ENCODE data around the gene SELENOF. TPM values are rescaled to one million over a fixed set of nuclear protein-coding genes. Genes with fewer than 3 reads are reported as not detected.

The SELENOF gene
- total RNA-seq, 4 donors from 2014 or later = 71.0 to 123 (median 102) TPM

- no peaks in the 10 kb centered on the region for H3K36me3 ChIP-seq
- WGBS, 2 donors (ENCODE audit: low coverage in 1 of 2) = 92 to 100% methylated on average over 1 to 2 of the region's 8 CpGs
- H3K4me3 ChIP-seq = no peak overlapping the region
- no peaks in the 10 kb centered on the region for H3K27me3 ChIP-seq
- H3K4me1 ChIP-seq = no peaks in the 10 kb centered on the region
- ATAC-seq = no peak
- H3K9me3 ChIP-seq = peaks cover 0 to 8% (median 0%) of the 10 kb centered on the region in 3 donors
- H3K27ac ChIP-seq = no peak overlapping the region
- no peak for TF ChIP-seq POLR2A (IDR thresholded peaks at IDR 0.05)
- TF ChIP-seq CTCF (IDR thresholded peaks at IDR 0.05) = no peak
- no peak for TF ChIP-seq EP300 (IDR thresholded peaks at IDR 0.05)
- TF ChIP-seq POLR2AphosphoS5 (IDR thresholded peaks at IDR 0.05) = no peak
Observed at GRCh38 chr1:86924324-86924960, 10.5 kb upstream of the SELENOF start.

GRCh38 chr1:86922445-86922844 lies 8.5 kb upstream of the SELENOF start:
- Histone ChIP-seq H3K9me3 (peaks cover 0 to 8% (median 0%) of the 10 kb centered on the region in 3 donors), H3K36me3 (no peaks in the 10 kb centered on the region), H3K27ac (no peak overlapping the region), H3K27me3 (no peaks in the 10 kb centered on the region), H3K4me3 (no peak overlapping the region), H3K4me1 (peaks cover 0 to 3% (median 0%) of the 10 kb centered on the region in 3 donors)
- TF ChIP-seq EP300 (IDR thresholded peaks at IDR 0.05) = no peak
- TF ChIP-seq POLR2AphosphoS5 (IDR thresholded peaks at IDR 0.05) = no peak
- no peak for TF ChIP-seq CTCF (IDR thresholded peaks at IDR 0.05)
- TF ChIP-seq POLR2A (IDR thresholded peaks at IDR 0.05) = no peak
- WGBS, 2 donors (ENCODE audit: low coverage in 1 of 2) = 95 to 100% methylated on average over 1 of the region's 1 CpG
- ATAC-seq = no peak

GRCh38 chr1:86916752-86917151 lies 2.8 kb upstream of the SELENOF start:
- H3K36me3 ChIP-seq = no peaks in the 10 kb centered on the region
- H3K4me3 ChIP-seq = no peak overlapping the region
- H3K4me1 ChIP-seq = peaks cover 6 to 36% (median 12%) of the 10 kb centered on the region in 3 donors
- ATAC-seq = no peak
- 75 to 88% methylated on average over 1 of the region's 1 CpG for WGBS, 2 donors (ENCODE audit: low coverage in 1 of 2)
- H3K27ac ChIP-seq = no peak overlapping the region
- TF ChIP-seq POLR2A (IDR thresholded peaks at IDR 0.05) = no peak
- TF ChIP-seq EP300 (IDR thresholded peaks at IDR 0.05) = no peak
- no peak for TF ChIP-seq POLR2AphosphoS5 (IDR thresholded peaks at IDR 0.05)
- TF ChIP-seq CTCF (IDR thresholded peaks at IDR 0.05) = no peak
- H3K27me3 ChIP-seq = no peaks in the 10 kb centered on the region
- H3K9me3 ChIP-seq = no peaks in the 10 kb centered on the region

- no peaks in the 10 kb centered on the region for H3K27me3 ChIP-seq
- H3K4me3 ChIP-seq = peak overlapping the region; percentile 82 to 94
- no peaks in the 10 kb centered on the region for H3K9me3 ChIP-seq
- H3K27ac ChIP-seq = peak overlapping the region; percentile 78 to 97 (median 92)
- WGBS, 2 donors (ENCODE audit: low coverage in 1 of 2) = 2% methylated on average over 13 to 14 of the region's 14 CpGs
- no peak for TF ChIP-seq EP300 (IDR thresholded peaks at IDR 0.05)
- TF ChIP-seq POLR2AphosphoS5 (IDR thresholded peaks at IDR 0.05) = no peak
- no peak for TF ChIP-seq CTCF (IDR thresholded peaks at IDR 0.05)
- TF ChIP-seq POLR2A (IDR thresholded peaks at IDR 0.05) = no peak
- H3K4me1 ChIP-seq = peaks cover 6 to 46% (median 16%) of the 10 kb centered on the region in 3 donors
- no peaks in the 10 kb centered on the region for H3K36me3 ChIP-seq
- no peak for ATAC-seq
Observed at GRCh38 chr1:86915737-86916235, 1.9 kb upstream of the SELENOF start.
